ENCODE results near the gene LONRF3.

DNA sequence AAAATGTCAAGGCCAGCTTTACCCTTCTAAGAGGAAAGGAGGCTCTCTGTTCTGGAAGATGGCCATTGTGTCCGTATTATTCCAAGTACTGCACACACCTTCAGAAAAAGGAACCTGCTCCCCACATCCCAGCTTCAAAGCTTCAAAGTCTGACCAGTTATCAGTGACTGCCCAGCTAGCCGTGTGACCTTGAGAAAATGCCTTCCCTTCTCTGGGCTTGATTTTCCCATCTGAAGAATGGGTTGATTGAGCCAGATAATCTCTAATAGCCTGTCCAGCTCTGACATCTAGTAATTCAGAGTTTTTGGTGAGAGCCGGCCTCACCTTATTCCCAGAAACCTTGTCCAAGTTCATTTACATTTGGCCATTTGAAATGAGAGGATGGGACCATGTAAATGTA lies 3.0 kb downstream of the LONRF3 start:
- TF ChIP-seq EZH2 (IDR thresholded peaks at IDR 0.05; ENCODE audit: borderline replicate concordance, insufficient read depth, low read depth, low read length, poor library complexity, severe bottlenecking) = no peak
- TF ChIP-seq, protein P1, sequence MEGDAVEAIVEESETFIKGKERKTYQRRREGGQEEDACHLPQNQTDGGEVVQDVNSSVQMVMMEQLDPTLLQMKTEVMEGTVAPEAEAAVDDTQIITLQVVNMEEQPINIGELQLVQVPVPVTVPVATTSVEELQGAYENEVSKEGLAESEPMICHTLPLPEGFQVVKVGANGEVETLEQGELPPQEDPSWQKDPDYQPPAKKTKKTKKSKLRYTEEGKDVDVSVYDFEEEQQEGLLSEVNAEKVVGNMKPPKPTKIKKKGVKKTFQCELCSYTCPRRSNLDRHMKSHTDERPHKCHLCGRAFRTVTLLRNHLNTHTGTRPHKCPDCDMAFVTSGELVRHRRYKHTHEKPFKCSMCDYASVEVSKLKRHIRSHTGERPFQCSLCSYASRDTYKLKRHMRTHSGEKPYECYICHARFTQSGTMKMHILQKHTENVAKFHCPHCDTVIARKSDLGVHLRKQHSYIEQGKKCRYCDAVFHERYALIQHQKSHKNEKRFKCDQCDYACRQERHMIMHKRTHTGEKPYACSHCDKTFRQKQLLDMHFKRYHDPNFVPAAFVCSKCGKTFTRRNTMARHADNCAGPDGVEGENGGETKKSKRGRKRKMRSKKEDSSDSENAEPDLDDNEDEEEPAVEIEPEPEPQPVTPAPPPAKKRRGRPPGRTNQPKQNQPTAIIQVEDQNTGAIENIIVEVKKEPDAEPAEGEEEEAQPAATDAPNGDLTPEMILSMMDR (IDR thresholded peaks at IDR 0.05) = no peak
